Smooth muscle cell (in vitro differentiated cells): ENCODE results near the gene PYGO1. TPM values are rescaled to one million over a fixed set of nuclear protein-coding genes. Genes with fewer than 3 reads are reported as not detected.

Experiments used
- DNase-seq: peaks from one replicate; lab custom pipeline; 2025; ENCODE audit not compliant: unreplicated experiment; lab: John Stamatoyannopoulos, UW
- H2AFZ ChIP-seq: fragments of 200-600 bp; sonication (generic); 2 replicates; pipeline ENCODE4 v1.6.0; 2016; ENCODE audit warnings: antibody characterized with exemption, low read depth, mild to moderate bottlenecking
- H3F3A ChIP-seq: fragments of 200-600 bp; sonication (generic); 2 replicates; pipeline ENCODE4 v1.6.0; 2017; ENCODE audit warnings: antibody characterized with exemption, low read depth
- H3K27ac ChIP-seq: fragments of 200-600 bp; sonication (generic); 2 replicates; pipeline ENCODE4 v1.5.1; 2016; ENCODE audit warnings: low read depth, mild to moderate bottlenecking
- H3K27me3 ChIP-seq: fragments of 200-600 bp; sonication (generic); 2 replicates; pipeline ENCODE4 v1.6.1; 2016; ENCODE audit warnings: low read depth, mild to moderate bottlenecking
- H3K36me3 ChIP-seq: fragments of 200-600 bp; sonication (generic); 2 replicates; pipeline ENCODE4 v1.5.1; 2016; ENCODE audit warnings: low read depth
- H3K4me1 ChIP-seq: fragments of 200-600 bp; sonication (generic); 2 replicates; pipeline ENCODE4 v1.5.1; 2016; ENCODE audit warnings: low read depth
- H3K4me2 ChIP-seq: fragments of 200-600 bp; sonication (generic); 2 replicates; pipeline ENCODE4 v1.6.0; 2016; ENCODE audit warnings: mild to moderate bottlenecking
- H3K4me3 ChIP-seq: fragments of 200-600 bp; sonication (generic); 2 replicates; pipeline ENCODE4 v1.5.1; 2016; ENCODE audit warnings: mild to moderate bottlenecking
- H3K79me2 ChIP-seq: fragments of 200-600 bp; sonication (generic); 2 replicates; pipeline ENCODE4 v1.6.0; 2016; ENCODE audit warnings: low read depth, mild to moderate bottlenecking
- H3K9ac ChIP-seq: fragments of 200-600 bp; sonication (generic); 2 replicates; pipeline ENCODE4 v1.6.0; 2016; ENCODE audit warnings: low read depth
- H3K9me3 ChIP-seq: fragments of 200-600 bp; sonication (generic); replicated peaks from 2 replicates; pipeline ENCODE4 v1.5.1; 2016; ENCODE audit warnings: low read depth
- H4K20me1 ChIP-seq: fragments of 200-600 bp; sonication (generic); 2 replicates; pipeline ENCODE4 v1.6.0; 2016; ENCODE audit warnings: low read depth
- CTCF ChIP-seq: fragments of 200-600 bp; sonication (generic); IDR thresholded peaks from 2 replicates; pipeline ENCODE4 v1.5.1; 2017; ENCODE audit warnings: borderline replicate concordance, mild to moderate bottlenecking, antibody characterized with exemption; ENCODE audit not compliant: insufficient read depth, poor library complexity, severe bottlenecking
- WGBS: methylation state at CpG from one replicate; pipeline ENCODE4 v1.1.7; 2016; ENCODE audit warnings: low lambda C conversion rate; 5-methylcytosine and 5-hydroxymethylcytosine counted together
- polyA plus RNA-seq: library from polyadenylated mRNA; unstranded; fragments of >200 nt; fragmentation: Nextera tagmentation; extraction: Ambion mirVana; gene quantifications from 2 replicates; pipeline ENCODE4 v1.2.1, GENCODE V29; 2016
- total RNA-seq: library from RNA; depleted of rRNA; stranded (reverse); fragments of >200 nt; gene quantifications from 2 replicates; pipeline ENCODE4 v1.2.3, GENCODE V29; 2014

PYGO1 gene
- total and polyA plus RNA-seq, 2 experiments from 2014 or later, result 3.6 to 16.0 TPM

GRCh38 chr15:55530861-55531313 is 57.3 kb downstream of the PYGO1 start:
- H3K4me1 ChIP-seq, result no peaks in the 10 kb centered on the region
- no peak overlapping the region for H2AFZ ChIP-seq
- H3F3A ChIP-seq, result no peaks in the 10 kb centered on the region
- no peak for TF ChIP-seq CTCF
- H3K27me3 ChIP-seq, result no peaks in the 10 kb centered on the region
- no peak overlapping the region for H3K9ac ChIP-seq
- no peak overlapping the region for H3K4me2 ChIP-seq
- no peak overlapping the region for H3K27ac ChIP-seq
- no peaks in the 10 kb centered on the region for H3K36me3 ChIP-seq
- no peaks in the 10 kb centered on the region for H3K9me3 ChIP-seq
- 7% methylated on average over 4 of the region's 4 CpGs for WGBS
- no peaks in the 10 kb centered on the region for H4K20me1 ChIP-seq
- no peak overlapping the region for H3K4me3 ChIP-seq
- H3K79me2 ChIP-seq, result no peaks in the 10 kb centered on the region
- DNase-seq, result no peak

GRCh38 chr15:55528812-55529211 is 59.3 kb downstream of the PYGO1 start:
- Histone ChIP-seq H3K4me3 (no peak overlapping the region), H3K79me2 (no peaks in the 10 kb centered on the region), H3K4me1 (no peaks in the 10 kb centered on the region), H3K27ac (no peak overlapping the region), H3F3A (no peaks in the 10 kb centered on the region), H3K9ac (no peak overlapping the region), H2AFZ (no peak overlapping the region), H3K9me3 (no peaks in the 10 kb centered on the region), H4K20me1 (no peaks in the 10 kb centered on the region), H3K36me3 (no peaks in the 10 kb centered on the region), H3K27me3 (no peaks in the 10 kb centered on the region), H3K4me2 (no peak overlapping the region)
- WGBS, result 82% methylated on average over 4 of the region's 4 CpGs
- TF ChIP-seq CTCF, result no peak
- no peak for DNase-seq

GRCh38 chr15:55527150-55527549 is 61.0 kb downstream of the PYGO1 start:
- Histone ChIP-seq H3K4me2 (no peak overlapping the region), H3K4me1 (no peaks in the 10 kb centered on the region), H3K27ac (no peak overlapping the region), H3K36me3 (no peaks in the 10 kb centered on the region), H3K4me3 (no peak overlapping the region), H3K9me3 (no peaks in the 10 kb centered on the region), H2AFZ (no peak overlapping the region), H3K79me2 (no peaks in the 10 kb centered on the region), H3K9ac (no peak overlapping the region), H4K20me1 (no peaks in the 10 kb centered on the region), H3F3A (no peaks in the 10 kb centered on the region), H3K27me3 (no peaks in the 10 kb centered on the region)
- DNase-seq, result no peak
- WGBS, result 78% methylated on average over 1 of the region's 1 CpG
- TF ChIP-seq CTCF, result no peak

- no peak for DNase-seq
- H2AFZ ChIP-seq, result peak overlapping the region; percentile 44
Measured at GRCh38 chr15:55526559-55527036, 61.5 kb downstream of the PYGO1 start.

More at GRCh38 chr15:55526559-55527036, 61.5 kb downstream of the PYGO1 start:
- H3K27ac ChIP-seq, result no peak overlapping the region
- no peaks in the 10 kb centered on the region for H3K79me2 ChIP-seq
- TF ChIP-seq CTCF, result peak; percentile 60
- H3K4me1 ChIP-seq, result no peaks in the 10 kb centered on the region
- no peaks in the 10 kb centered on the region for H3F3A ChIP-seq
- H3K9me3 ChIP-seq, result no peaks in the 10 kb centered on the region
- H3K27me3 ChIP-seq, result no peaks in the 10 kb centered on the region
- no peak overlapping the region for H3K4me3 ChIP-seq
- no peaks in the 10 kb centered on the region for H3K36me3 ChIP-seq
- 40% methylated on average over 7 of the region's 7 CpGs for WGBS
- no peak overlapping the region for H3K4me2 ChIP-seq
- no peaks in the 10 kb centered on the region for H4K20me1 ChIP-seq
- H3K9ac ChIP-seq, result no peak overlapping the region
